ENCODE results near the gene BMPER.

BMPER gene

DNA sequence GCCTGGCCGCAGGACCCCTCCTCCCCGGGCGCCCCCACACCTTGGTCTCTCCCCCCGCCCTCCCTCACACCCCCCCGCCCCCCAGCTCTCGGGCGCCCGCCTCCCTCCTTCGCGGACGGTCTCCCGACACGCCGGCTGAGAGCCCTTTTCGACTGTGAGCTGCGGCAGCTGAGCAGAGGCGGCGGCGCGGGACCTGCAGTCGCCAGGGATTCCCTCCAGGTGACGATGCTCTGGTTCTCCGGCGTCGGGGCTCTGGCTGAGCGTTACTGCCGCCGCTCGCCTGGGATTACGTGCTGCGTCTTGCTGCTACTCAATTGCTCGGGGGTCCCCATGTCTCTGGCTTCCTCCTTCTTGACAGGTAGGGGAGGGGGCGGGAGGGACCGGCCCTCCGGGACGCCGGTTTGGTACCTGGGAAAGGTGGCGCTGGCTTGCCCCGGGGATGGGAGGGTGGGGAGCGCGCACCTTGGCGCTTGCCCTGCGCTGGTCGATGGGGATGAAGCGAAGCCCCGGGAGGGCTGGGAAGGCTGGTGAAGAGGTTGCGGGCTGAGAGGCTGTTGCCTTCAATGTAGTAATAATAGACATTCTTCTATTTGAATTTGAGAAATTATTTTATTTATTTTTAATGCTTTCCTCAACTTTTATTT lies at the start of gene BMPER:
Gene BMPER (plus strand): TSS at position 151 of the 644 bp plus-strand sequence. CDS start 75 bp downstream, at position 226.
- DNase-seq (ENCODE audit: low read depth in 2 of 2) = peak in 1 of 2 donors; percentile 3

- no peak for DNase-seq (ENCODE audit: low read depth in 2 of 2)
These were observed 43.4 kb upstream of the BMPER start for GRCh38 chr7:33861947-33862346.

GRCh38 chr7:33862946-33863814 lies 42.2 kb upstream of the BMPER start:
- no peak for DNase-seq (ENCODE audit: low read depth in 2 of 2)

GRCh38 chr7:33868166-33868565 lies 37.2 kb upstream of the BMPER start:
- no peak for DNase-seq (ENCODE audit: low read depth in 2 of 2)

GRCh38 chr7:33869176-33869575 lies 36.2 kb upstream of the BMPER start:
- DNase-seq (ENCODE audit: low read depth in 2 of 2) = no peak

GRCh38 chr7:33870120-33870519 lies 35.2 kb upstream of the BMPER start:
- DNase-seq (ENCODE audit: low read depth in 2 of 2) = no peak

GRCh38 chr7:33872870-33873269 lies 32.5 kb upstream of the BMPER start:
- DNase-seq (ENCODE audit: low read depth in 2 of 2) = no peak

DNA sequence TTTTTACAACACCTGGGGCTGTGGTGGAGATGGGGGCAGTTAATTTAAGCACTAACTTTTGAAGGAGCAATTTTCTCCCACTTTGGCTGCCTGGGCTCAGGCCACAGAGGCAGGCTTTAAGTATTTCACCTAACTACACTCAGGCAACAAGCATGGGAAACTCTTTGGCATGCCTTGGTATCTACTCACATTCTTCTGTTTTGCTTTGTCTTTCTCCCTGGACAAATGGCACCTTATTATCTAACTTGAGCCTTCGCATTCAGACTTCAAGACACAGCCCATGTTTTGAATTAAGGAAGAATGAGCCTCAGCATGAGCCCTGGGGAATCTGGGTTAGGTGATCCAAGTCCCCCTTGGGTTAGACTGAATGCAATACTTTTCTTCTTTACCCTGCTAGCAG lies 31.8 kb upstream of the BMPER start:
- DNase-seq (ENCODE audit: low read depth in 2 of 2) = no peak

GRCh38 chr7:33873981-33874750 lies 31.2 kb upstream of the BMPER start:
- DNase-seq (ENCODE audit: low read depth in 2 of 2) = no peak

- no peak for DNase-seq (ENCODE audit: low read depth in 2 of 2)
These were observed 30.4 kb upstream of the BMPER start for GRCh38 chr7:33874943-33875342.

- DNase-seq (ENCODE audit: low read depth in 2 of 2) = no peak
These were observed 28.6 kb upstream of the BMPER start for GRCh38 chr7:33876596-33877274.

DNA sequence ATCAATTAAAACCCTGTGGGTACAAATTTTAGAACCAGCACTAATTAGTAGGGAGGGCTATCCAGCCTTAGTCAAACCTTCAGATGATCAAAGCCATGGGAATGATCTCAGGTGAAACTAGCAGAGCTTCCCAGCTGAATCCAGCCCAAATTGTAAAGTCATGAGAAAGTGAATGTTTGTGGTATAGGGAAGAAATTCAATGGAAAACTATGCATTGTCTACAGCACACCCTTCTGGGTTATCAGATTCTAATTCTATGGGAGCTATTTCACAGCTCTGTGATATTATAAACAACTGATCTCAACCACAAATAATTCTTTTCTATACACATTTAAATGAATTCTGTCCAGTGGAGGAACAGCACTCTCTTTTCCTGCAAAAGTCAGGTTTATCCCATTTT lies 24.6 kb upstream of the BMPER start:
- no peak for DNase-seq (ENCODE audit: low read depth in 2 of 2)

GRCh38 chr7:33881316-33881715 lies 24.0 kb upstream of the BMPER start:
- DNase-seq (ENCODE audit: low read depth in 2 of 2) = no peak

DNA sequence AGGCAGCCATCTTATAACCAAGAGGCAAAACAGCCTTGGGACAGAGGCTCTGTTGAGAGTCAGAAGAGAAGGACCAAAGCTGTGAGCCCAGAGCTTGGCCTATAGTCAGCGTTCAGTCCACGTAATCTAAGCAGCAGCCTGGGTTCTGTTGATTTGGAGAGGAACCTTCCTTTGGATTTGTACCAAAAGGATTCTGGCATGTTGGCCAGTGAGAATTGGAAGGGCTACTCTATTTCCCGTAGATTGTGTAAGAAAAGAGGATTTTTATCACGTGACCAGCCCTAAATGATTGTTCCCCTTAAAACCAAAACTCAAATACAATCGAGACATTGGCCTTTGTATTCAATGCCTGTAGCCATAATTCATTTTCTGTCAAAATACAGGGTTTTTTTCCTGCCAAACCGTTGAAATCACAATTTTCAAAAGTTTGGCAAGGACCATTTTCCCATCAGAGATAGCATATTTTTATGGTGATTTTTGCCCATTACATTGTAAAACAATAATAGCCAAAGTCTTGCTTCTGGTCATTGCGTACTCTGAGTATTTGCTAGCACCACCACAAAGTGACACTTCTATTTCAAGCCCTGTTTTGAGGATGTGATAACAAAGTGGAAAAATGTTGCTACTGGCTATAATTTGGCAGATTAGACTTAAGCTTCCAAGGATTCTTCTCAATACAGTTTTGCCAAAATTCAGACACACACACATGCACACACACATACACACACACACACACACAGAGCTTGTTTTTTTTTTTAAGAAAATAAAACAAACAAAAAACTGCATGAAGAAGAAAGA lies 23.1 kb upstream of the BMPER start:
- no peak for DNase-seq (ENCODE audit: low read depth in 2 of 2)

- DNase-seq (ENCODE audit: low read depth in 2 of 2) = no peak
These were observed 22.2 kb upstream of the BMPER start for GRCh38 chr7:33882950-33883670.

- DNase-seq (ENCODE audit: low read depth in 2 of 2) = no peak
These were observed 21.7 kb upstream of the BMPER start for GRCh38 chr7:33883671-33883965.

DNA sequence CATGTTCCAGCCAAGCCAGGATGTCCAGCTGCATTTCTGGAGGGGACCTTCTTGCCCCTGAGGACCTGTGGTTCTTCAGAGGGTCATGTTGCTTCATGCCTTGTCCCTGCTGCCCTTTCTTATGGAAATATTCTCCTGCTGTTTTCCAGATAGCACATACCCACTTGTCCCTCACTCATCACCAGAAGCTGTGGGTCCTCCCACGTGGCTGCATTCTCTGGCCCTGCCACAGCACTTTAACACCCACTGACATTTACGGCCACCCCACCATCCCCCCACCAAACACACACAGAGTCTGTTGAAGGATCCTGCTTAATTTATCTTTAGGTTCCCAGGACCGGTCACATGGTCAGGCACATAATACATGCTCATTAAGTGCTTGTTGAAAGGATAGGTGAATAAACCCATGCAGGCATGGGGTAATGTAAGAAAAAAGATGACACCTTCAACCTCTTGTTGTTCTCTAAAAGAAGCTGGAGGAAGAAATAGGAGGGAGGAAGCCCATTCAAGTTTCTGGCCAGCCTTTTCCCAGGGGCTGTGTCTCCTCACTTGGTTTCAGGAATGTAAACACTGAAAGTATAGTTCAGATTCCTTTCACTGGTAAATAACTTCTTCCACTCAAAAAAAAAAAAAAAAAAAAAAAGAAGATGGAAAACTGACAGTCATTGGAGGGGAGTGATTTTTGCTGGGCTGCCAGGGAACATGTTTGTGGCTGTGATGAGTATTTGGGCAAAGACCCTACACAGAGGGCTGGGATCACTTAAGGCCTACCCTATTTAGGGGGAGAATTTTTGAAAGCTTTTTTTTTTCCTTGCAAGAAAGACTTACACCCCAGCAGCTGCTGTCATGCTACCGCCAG lies 19.8 kb upstream of the BMPER start:
- DNase-seq (ENCODE audit: low read depth in 2 of 2) = no peak

GRCh38 chr7:33886149-33886623 lies 19.2 kb upstream of the BMPER start:
- DNase-seq (ENCODE audit: low read depth in 2 of 2) = no peak

DNA sequence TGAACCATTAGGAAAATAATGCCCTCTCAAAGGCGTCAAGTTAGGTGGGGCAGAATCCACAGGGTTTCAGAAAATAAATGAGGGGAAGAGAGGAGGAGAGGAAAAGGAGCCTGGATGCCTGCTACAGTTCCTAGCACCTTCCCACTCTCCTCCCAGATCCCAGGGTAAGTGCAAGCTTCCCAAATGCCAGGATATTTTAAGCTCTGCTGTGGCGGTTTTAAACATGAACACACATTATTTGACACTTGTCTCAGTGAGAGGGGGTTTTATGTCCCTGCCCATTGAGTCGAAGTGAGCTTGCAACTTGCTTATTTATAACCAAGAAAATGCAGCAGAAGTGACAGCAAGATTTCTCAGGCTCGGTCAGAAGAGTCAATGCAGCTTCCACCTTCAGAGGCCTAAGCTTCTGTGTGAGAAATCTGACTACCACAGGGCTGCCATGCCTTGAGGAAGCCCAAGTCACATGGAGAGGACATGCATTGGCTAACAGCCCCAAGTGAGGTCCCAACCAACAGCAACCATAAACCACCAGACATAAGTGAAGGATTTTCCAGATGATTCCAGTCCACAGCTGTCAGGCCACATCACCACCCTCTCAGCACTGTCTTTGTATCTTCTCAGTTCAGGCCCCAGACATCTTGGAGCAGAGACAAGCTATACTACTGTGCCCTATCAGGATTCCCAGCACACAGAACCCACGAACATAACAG lies 17.9 kb upstream of the BMPER start:
- no peak for DNase-seq (ENCODE audit: low read depth in 2 of 2)
